ENCODE results near the gene TAF11L2.
"Not testable (repeated sequence)": the region's sequence is repeated elsewhere in the genome, so short reads cannot be mapped to it uniquely, and the experiment has no call there.

The TAF11L2 gene

DNA sequence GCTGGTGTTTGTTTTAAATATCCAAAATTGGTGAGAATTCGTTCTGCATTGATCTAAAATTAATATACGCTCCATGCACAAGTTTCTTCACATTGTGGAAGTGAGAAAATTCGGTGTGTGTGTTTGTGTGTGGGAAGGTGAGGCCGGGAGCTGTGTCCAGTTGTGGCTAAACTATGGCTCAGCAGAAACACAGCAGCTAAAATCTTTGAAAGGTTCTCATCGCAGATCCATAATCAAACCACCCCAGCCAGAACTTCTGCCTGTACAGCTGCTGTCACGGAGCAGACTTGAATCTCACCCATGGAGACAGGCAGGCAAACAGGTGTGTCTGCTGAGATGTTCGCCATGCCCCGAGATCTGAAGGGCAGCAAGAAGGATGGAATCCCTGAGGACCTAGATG is at the start of gene TAF11L2:
Gene TAF11L2, plus strand, starts transcription at position 301 of the 400 bp plus-strand sequence.
- not testable (repeated sequence) for DNase-seq (ENCODE audit: low read depth); H3K4me3 ChIP-seq (ENCODE audit: low read depth, low read length)

DNA sequence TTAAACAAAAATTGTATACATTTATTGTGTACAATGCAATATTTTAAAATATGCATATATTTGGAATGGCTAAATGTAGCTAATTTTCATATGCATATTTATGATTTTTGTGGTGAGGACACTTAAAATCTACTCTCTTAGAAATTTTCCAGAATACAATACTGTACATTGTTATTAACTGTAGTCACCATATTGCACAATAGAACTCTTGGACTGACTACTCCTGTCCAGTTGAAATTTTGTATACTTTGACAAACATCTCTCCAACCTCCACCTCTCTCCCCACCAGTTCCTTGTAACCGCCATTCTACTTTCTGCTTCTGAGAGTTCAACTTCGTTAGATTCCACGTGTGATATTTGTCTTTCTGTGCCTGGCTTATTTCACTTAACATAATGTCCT is 49.2 kb upstream of the TAF11L2 start:
- TF ChIP-seq, protein P1, sequence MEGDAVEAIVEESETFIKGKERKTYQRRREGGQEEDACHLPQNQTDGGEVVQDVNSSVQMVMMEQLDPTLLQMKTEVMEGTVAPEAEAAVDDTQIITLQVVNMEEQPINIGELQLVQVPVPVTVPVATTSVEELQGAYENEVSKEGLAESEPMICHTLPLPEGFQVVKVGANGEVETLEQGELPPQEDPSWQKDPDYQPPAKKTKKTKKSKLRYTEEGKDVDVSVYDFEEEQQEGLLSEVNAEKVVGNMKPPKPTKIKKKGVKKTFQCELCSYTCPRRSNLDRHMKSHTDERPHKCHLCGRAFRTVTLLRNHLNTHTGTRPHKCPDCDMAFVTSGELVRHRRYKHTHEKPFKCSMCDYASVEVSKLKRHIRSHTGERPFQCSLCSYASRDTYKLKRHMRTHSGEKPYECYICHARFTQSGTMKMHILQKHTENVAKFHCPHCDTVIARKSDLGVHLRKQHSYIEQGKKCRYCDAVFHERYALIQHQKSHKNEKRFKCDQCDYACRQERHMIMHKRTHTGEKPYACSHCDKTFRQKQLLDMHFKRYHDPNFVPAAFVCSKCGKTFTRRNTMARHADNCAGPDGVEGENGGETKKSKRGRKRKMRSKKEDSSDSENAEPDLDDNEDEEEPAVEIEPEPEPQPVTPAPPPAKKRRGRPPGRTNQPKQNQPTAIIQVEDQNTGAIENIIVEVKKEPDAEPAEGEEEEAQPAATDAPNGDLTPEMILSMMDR (IDR thresholded peaks at IDR 0.05; ENCODE audit: low read depth, low read length, missing control alignments) = no peak
- no peak overlapping the region for H3K4me3 ChIP-seq (ENCODE audit: low read depth, low read length)
- DNase-seq (ENCODE audit: low read depth) = no peak

DNA sequence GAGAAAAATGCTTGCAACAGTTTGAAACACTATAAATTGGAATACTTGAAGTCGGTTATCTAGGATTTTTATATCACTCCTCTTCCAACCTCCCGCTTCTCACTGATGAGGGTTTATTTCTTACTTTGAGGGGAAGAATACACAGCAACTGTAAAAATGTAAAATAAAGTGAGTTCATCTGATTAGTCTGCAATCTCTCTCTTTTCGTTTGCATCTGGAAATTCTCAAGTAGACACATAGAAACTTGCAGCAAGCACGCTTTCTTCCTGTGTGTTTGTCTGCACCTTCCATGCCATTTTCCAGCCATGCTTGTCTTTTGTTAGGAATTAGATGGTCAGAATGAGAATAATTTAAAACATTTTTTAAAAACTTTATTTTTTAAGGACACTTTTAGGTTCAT is 45.1 kb upstream of the TAF11L2 start:
- TF ChIP-seq, protein P1 (IDR thresholded peaks at IDR 0.05; ENCODE audit: low read depth, low read length, missing control alignments) = no peak
- no peak overlapping the region for H3K4me3 ChIP-seq (ENCODE audit: low read depth, low read length)
- no peak for DNase-seq (ENCODE audit: low read depth)

DNA sequence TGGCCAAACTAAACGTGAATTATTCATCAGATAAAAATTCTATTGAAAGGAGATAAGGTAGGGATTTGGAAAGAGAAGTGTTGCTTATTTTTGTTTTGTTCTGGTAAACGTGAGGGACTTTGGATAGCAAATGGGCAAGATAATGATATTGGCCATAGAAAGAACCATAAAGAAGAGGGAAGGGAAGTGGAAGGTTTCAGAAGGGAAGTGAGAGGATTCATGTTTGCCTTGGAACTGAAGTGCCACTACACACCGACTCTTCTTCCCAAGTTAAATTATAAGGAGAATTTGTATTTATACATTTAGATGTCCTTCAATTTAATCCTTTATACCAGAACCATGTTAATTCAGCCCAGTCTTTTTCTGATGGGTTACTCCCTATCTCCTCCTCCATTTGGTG is 42.1 kb upstream of the TAF11L2 start:
- no peak for DNase-seq (ENCODE audit: low read depth)
- no peak overlapping the region for H3K4me3 ChIP-seq (ENCODE audit: low read depth, low read length)
- TF ChIP-seq, protein P1 (IDR thresholded peaks at IDR 0.05; ENCODE audit: low read depth, low read length, missing control alignments) = no peak

DNA sequence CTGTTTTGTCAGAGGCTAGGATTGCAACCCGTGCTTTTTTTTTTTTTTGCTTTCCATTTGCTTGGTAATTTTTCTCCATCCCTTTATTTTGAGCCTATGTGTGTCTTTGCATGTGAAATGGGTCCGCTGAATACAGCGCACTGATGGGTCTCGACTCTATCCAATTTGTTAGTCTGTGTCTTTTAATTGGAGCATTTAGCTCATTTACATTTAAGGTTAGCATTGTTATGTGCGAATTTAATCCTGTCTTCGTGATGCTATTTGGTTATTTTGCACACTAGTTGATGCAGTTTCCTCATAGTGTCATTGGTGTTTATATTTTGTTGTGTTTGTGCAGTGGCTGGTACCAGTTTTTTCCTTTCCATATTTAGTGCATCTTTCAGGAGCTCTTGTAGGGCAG is 36.2 kb upstream of the TAF11L2 start:
- DNase-seq (ENCODE audit: low read depth) = no peak
- TF ChIP-seq, protein P1 (IDR thresholded peaks at IDR 0.05; ENCODE audit: low read depth, low read length, missing control alignments) = no peak

DNA sequence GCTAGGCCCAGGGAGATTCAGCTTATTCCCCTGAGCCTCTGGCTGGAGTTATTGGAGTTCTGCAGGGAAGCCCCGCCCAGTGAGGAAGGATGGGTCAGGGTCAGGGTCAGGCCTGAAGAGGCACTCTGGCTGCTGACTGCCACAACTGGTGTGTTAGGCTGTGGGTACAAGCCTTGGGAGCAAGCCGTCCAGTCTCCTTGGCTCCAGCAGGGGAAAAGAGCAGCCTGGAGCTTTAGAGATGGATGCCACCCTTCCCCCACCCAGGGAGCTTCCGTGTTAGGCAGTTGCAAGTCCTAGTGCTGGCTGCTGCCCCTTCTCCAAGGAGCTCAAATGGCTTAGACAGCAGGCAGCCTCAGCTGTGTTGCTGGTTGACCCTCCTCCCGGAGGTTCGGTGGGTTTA is 34.4 kb upstream of the TAF11L2 start:
- no peak for DNase-seq (ENCODE audit: low read depth)
- TF ChIP-seq, protein P1 (IDR thresholded peaks at IDR 0.05; ENCODE audit: low read depth, low read length, missing control alignments) = no peak
- H3K4me3 ChIP-seq (ENCODE audit: low read depth, low read length) = no peak overlapping the region

More for the DNA sequence above, 36.2 kb upstream of the TAF11L2 start:
- H3K4me3 ChIP-seq (ENCODE audit: low read depth, low read length) = no peak overlapping the region

DNA sequence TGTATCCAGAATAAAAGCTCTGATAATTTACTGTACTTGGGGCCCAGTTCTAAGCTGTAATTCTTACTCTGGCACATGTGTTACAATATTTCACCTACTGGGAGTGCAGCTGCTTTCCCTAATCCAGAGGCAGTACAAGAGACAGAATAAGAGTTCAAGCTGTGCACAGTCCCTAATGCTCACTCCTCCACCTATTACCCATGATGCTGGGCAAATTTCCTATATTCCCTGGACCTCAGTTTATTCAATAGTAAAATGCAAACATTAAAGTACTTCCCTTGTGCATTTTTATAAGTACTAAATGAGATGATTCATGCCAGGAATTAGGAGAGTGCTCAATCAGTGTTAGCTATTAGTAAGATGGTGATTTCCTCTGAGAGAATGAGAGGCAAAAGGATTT is 28.0 kb upstream of the TAF11L2 start:
- no peak overlapping the region for H3K4me3 ChIP-seq (ENCODE audit: low read depth, low read length)
- TF ChIP-seq, protein P1 (IDR thresholded peaks at IDR 0.05; ENCODE audit: low read depth, low read length, missing control alignments) = no peak
- DNase-seq (ENCODE audit: low read depth) = no peak

DNA sequence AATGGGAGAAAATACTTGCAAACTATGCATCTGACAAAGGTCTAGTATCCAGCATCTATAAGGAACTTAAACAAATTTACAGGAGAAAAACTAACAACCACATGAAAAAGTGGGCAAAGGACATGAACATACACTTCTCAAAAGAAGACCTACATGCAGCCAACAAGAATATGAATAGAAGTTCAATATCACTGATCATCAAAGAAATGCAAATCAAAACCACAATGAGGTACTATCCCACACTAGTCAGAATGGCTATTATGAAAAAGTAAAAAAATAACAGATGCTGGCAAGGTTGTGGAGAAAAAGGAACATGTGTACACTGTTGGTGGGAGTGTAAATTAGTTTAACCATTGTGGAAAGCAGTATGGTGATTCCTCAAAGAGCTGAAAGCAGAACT is 23.0 kb upstream of the TAF11L2 start:
- DNase-seq (ENCODE audit: low read depth); H3K4me3 ChIP-seq (ENCODE audit: low read depth, low read length): not testable (repeated sequence)
